Measurements from ENCODE around the gene CDH10. TPM values are rescaled to one million over a fixed set of nuclear protein-coding genes. Genes with fewer than 3 reads are reported as not detected.

CDH10 gene
- total RNA-seq, 1 experiment from 2014 or later: 0.31 TPM

- H2AFZ ChIP-seq (ENCODE audit: low read length): no peak overlapping the region
- Mint-ChIP-seq H3K36me3 (ENCODE audit: insufficient read depth in 1 of 3, low read depth in 3 of 3) (no peaks in the 10 kb centered on the region), H3K4me1 (no peaks in the 10 kb centered on the region), H3K27me3 (ENCODE audit: low read depth) (no peaks in the 10 kb centered on the region), H3K9me3 (no peaks in the 10 kb centered on the region), H3K4me3 (no peak overlapping the region), H3K27ac (no peak overlapping the region)
- H2BK12ac ChIP-seq (ENCODE audit: insufficient read length, low read depth, low read length): no peak overlapping the region
- H2BK15ac ChIP-seq (ENCODE audit: low read depth, low read length): no peak overlapping the region
- no peaks in the 10 kb centered on the region for H3K23me2 ChIP-seq (ENCODE audit: insufficient read length, low read depth, low read length, poor library complexity, severe bottlenecking)
- no peaks in the 10 kb centered on the region for H3K4me1 ChIP-seq (ENCODE audit: insufficient read depth, low read length)
- H4K20me1 ChIP-seq (ENCODE audit: control insufficient read depth, insufficient read depth, insufficient read length): no peaks in the 10 kb centered on the region
- H3K79me1 ChIP-seq (ENCODE audit: insufficient read depth, low read depth, low read length, poor library complexity, severe bottlenecking): no peaks in the 10 kb centered on the region
- H3K79me2 ChIP-seq (ENCODE audit: insufficient read depth, low read length): no peaks in the 10 kb centered on the region
- H2BK5ac ChIP-seq (ENCODE audit: insufficient read length, low read length): no peak overlapping the region
- H2AK5ac ChIP-seq (ENCODE audit: insufficient read length, low read length): no peak overlapping the region
- no peaks in the 10 kb centered on the region for H3K27me3 ChIP-seq (ENCODE audit: insufficient read depth, low read length)
- H3K27ac ChIP-seq (ENCODE audit: insufficient read length, low read depth, low read length): no peak overlapping the region
- H3K9me3 ChIP-seq (ENCODE audit: control insufficient read depth, low read depth, low read length): no peaks in the 10 kb centered on the region
- H3K4me2 ChIP-seq (ENCODE audit: insufficient read depth, insufficient read length, low read length): no peak overlapping the region
- H3K14ac ChIP-seq (ENCODE audit: insufficient read depth, low read length): no peak overlapping the region
- TF ChIP-seq CTCF (conservative IDR thresholded peaks at IDR 0.05): no peak
- H2BK20ac ChIP-seq (ENCODE audit: low read depth, low read length, poor library complexity, severe bottlenecking): no peak overlapping the region
- no peak overlapping the region for H3K18ac ChIP-seq (ENCODE audit: insufficient read length, low read depth, low read length)
- H3K4ac ChIP-seq (ENCODE audit: low read depth, low read length): no peak overlapping the region
- H2BK120ac ChIP-seq (ENCODE audit: low read depth, low read length, poor library complexity, severe bottlenecking): no peak overlapping the region
- H4K5ac ChIP-seq (ENCODE audit: insufficient read length, low read depth, low read length): no peak overlapping the region
- no peak overlapping the region for H3K23ac ChIP-seq (ENCODE audit: insufficient read length, low read depth, low read length)
- H3K56ac ChIP-seq (ENCODE audit: insufficient read length, low read depth, low read length): no peak overlapping the region
- no peak overlapping the region for H4K8ac ChIP-seq (replicated peaks; ENCODE audit: insufficient read length, low read depth, low read length)
- H3K9ac ChIP-seq (ENCODE audit: extremely low read depth, insufficient read length, low read length): no peak overlapping the region
- no peak for DNase-seq
- H3T11ph ChIP-seq (ENCODE audit: low read length): no peak overlapping the region
- no peak overlapping the region for H4K91ac ChIP-seq (ENCODE audit: insufficient read length, low read depth, low read length)
Observed at GRCh38 chr5:24512423-24512822, 132.4 kb downstream of the CDH10 start.

Data from H9 (cell line).